ENCODE data around the gene NAALADL2. TPM values are rescaled to one million over a fixed set of nuclear protein-coding genes. Genes with fewer than 3 reads are reported as not detected.

Gene NAALADL2
- polyA plus RNA-seq, 3 donors = not detected

DNA sequence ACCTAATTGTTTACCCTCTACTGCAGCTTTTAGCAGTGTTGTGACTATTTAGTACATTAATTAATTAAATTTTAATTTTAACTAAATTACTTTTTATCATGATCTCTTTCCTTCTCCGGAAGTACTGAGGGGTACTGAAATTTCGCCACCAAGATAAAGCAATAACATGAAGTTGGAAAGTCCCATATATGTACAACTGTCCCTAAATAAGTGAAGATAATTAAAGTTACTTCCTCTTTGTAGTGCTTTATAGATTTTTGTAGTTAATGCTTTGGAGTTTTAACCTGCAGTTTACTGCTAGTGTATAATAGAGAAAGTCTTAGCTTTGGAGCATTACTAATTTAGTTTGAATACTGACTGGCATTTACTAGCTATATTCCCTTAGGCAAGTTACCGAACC, 325.3 kb downstream of the NAALADL2 start:
- Histone ChIP-seq H3K9ac (ENCODE audit: insufficient read depth, low read length, poor library complexity, severe bottlenecking) (no peak overlapping the region), H3K4me3 (replicated peaks in 1 of 3; ENCODE audit: low read depth in 2 of 3, low read length in 3 of 3) (no peak overlapping the region), H4K20me1 (ENCODE audit: insufficient read depth, low read length) (no peaks in the 10 kb centered on the region), H3K9me3 (replicated peaks in 1 of 2; ENCODE audit: control insufficient read depth in 1 of 2, insufficient read depth in 1 of 2, low read length in 2 of 2) (peaks cover 9 to 16% of the 10 kb centered on the region in 2 donors), H3K4me1 (ENCODE audit: control insufficient read depth in 1 of 2, insufficient read depth in 2 of 2, low read length in 2 of 2) (no peaks in the 10 kb centered on the region), H3K27ac (ENCODE audit: low read depth in 1 of 2, low read length in 2 of 2) (no peak overlapping the region), H3K27me3 (ENCODE audit: control insufficient read depth in 2 of 2, insufficient read depth in 2 of 2, low read length in 2 of 2) (no peaks in the 10 kb centered on the region), H3K4me2 (replicated peaks; ENCODE audit: extremely low read depth, low read length, poor library complexity, severe bottlenecking) (no peak overlapping the region), H2AFZ (ENCODE audit: insufficient read depth, low read depth, low read length, poor library complexity, severe bottlenecking) (no peak overlapping the region), H3K36me3 (replicated peaks in 1 of 2; ENCODE audit: control insufficient read depth in 1 of 2, insufficient read depth in 2 of 2, low read length in 2 of 2) (no peaks in the 10 kb centered on the region), H3K79me2 (ENCODE audit: insufficient read depth, low read length) (no peaks in the 10 kb centered on the region)
- no peak overlapping the region for H3K4me3 Mint-ChIP-seq
- H3K27ac Mint-ChIP-seq = no peak overlapping the region
- intact Hi-C loops (cut with micrococcal nuclease) = no loop called here
- H3K9me3 Mint-ChIP-seq = peaks cover 0 to 8% (median 3%) of the 10 kb centered on the region in 7 donors
- 100% methylated on average over 1 of the region's 3 CpGs for WGBS (ENCODE audit: insufficient coverage)
- TF ChIP-seq, protein P1, sequence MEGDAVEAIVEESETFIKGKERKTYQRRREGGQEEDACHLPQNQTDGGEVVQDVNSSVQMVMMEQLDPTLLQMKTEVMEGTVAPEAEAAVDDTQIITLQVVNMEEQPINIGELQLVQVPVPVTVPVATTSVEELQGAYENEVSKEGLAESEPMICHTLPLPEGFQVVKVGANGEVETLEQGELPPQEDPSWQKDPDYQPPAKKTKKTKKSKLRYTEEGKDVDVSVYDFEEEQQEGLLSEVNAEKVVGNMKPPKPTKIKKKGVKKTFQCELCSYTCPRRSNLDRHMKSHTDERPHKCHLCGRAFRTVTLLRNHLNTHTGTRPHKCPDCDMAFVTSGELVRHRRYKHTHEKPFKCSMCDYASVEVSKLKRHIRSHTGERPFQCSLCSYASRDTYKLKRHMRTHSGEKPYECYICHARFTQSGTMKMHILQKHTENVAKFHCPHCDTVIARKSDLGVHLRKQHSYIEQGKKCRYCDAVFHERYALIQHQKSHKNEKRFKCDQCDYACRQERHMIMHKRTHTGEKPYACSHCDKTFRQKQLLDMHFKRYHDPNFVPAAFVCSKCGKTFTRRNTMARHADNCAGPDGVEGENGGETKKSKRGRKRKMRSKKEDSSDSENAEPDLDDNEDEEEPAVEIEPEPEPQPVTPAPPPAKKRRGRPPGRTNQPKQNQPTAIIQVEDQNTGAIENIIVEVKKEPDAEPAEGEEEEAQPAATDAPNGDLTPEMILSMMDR (IDR thresholded peaks at IDR 0.05) = no peak
- no peaks in the 10 kb centered on the region for H3K4me1 Mint-ChIP-seq
- H3K36me3 Mint-ChIP-seq = no peaks in the 10 kb centered on the region
- H3K27me3 Mint-ChIP-seq (ENCODE audit: low read depth in 3 of 3) = no peaks in the 10 kb centered on the region
- no peak for DNase-seq

DNA sequence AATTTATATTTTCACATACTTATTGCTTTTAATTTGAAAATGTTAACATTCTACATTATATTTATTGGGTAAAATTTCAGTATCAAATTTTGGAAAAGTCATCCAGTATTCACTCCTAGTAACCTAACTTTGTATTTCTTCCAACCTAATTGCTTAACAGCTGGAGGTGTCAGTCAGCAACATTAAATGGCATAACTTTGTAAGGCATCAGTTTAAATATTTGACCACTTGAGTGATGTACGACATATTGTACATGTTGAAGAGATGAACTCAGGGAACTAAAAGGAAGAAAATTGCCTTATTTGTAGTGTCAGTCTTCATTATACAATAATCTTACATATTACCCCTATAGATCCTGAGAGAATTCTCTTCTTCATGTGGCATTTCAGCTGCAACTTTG, 326.8 kb downstream of the NAALADL2 start:
- intact Hi-C loops (cut with micrococcal nuclease) = no loop called here
- no peaks in the 10 kb centered on the region for H3K27me3 ChIP-seq (ENCODE audit: control insufficient read depth in 2 of 2, insufficient read depth in 2 of 2, low read length in 2 of 2)
- TF ChIP-seq, protein P1 (IDR thresholded peaks at IDR 0.05) = no peak

More for the DNA sequence above, 326.8 kb downstream of the NAALADL2 start:
- DNase-seq = no peak
- Histone ChIP-seq H4K20me1 (ENCODE audit: insufficient read depth, low read length) (no peaks in the 10 kb centered on the region), H3K4me3 (replicated peaks in 1 of 3; ENCODE audit: low read depth in 2 of 3, low read length in 3 of 3) (no peak overlapping the region), H3K27ac (ENCODE audit: low read depth in 1 of 2, low read length in 2 of 2) (no peak overlapping the region), H3K9me3 (replicated peaks in 1 of 2; ENCODE audit: control insufficient read depth in 1 of 2, insufficient read depth in 1 of 2, low read length in 2 of 2) (peaks cover 9 to 16% of the 10 kb centered on the region in 2 donors), H3K36me3 (replicated peaks in 1 of 2; ENCODE audit: control insufficient read depth in 1 of 2, insufficient read depth in 2 of 2, low read length in 2 of 2) (no peaks in the 10 kb centered on the region), H3K4me2 (replicated peaks; ENCODE audit: extremely low read depth, low read length, poor library complexity, severe bottlenecking) (no peak overlapping the region), H3K79me2 (ENCODE audit: insufficient read depth, low read length) (no peaks in the 10 kb centered on the region), H2AFZ (ENCODE audit: insufficient read depth, low read depth, low read length, poor library complexity, severe bottlenecking) (no peak overlapping the region), H3K4me1 (ENCODE audit: control insufficient read depth in 1 of 2, insufficient read depth in 2 of 2, low read length in 2 of 2) (no peaks in the 10 kb centered on the region), H3K9ac (ENCODE audit: insufficient read depth, low read length, poor library complexity, severe bottlenecking) (no peak overlapping the region)
- WGBS (ENCODE audit: insufficient coverage) = no CpG with 5 or more reads among the region's 1 CpG
- H3K4me1 Mint-ChIP-seq = no peaks in the 10 kb centered on the region
- H3K4me3 Mint-ChIP-seq = no peak overlapping the region
- no peaks in the 10 kb centered on the region for H3K36me3 Mint-ChIP-seq
- peaks cover 3 to 12% (median 6%) of the 10 kb centered on the region in 7 donors for H3K9me3 Mint-ChIP-seq
- H3K27me3 Mint-ChIP-seq (ENCODE audit: low read depth in 3 of 3) = no peaks in the 10 kb centered on the region
- H3K27ac Mint-ChIP-seq = no peak overlapping the region

Measured in CD14-positive monocyte (primary cell).